Stimulated activated CD4-positive, alpha-beta T cell treated with anti-CD3 and anti-CD28 coated beads, Interleukin-4, amount 100 ng/mL, for 24 hours (primary cell): ENCODE data around the gene TGFB2.

Experiments
- DNase-seq: peaks from one replicate; pipeline ENCODE4 v3.0.0-alpha.2; 2020

The TGFB2 gene

DNA sequence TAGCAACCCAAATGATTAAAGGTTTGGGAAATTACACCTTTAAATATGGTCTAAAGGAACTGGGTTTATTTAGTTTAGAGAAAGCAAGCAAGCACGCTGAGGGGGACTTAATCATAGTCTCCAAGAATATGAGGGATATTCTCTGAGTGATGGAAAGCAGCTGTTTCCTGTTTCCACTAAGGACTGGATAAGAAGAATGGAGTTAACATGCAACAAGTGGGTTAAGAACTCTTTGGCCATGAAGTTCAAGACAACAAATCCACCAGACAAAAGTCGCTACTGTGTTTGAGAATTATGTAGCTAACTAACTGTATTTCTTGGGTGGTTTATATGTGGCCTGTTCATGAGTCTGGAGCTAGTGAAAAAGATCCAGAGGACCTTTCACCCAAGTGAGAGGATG, 85.7 kb downstream of the TGFB2 start:
- no peak for DNase-seq

DNA sequence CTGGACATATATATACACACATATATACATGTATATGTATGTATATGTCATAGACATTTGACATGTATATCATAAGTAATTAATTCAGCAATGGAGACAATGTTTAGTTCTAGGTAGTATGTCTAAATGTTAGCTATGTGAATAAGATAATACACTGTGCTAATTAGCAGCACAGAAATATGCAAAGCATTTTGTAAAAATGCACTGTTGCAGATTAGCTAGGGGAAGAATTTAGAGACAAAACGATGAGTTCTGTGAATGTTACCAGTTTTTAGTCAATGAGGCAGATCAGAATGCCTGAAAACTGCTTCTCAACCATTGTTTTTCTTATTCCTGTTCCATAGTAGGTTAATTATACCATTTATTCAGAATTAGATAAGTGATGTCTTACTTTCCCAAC, 86.3 kb downstream of the TGFB2 start:
- no peak for DNase-seq

GRCh38 chr1:218433744-218434143, 88.6 kb downstream of the TGFB2 start:
- no peak for DNase-seq

DNA sequence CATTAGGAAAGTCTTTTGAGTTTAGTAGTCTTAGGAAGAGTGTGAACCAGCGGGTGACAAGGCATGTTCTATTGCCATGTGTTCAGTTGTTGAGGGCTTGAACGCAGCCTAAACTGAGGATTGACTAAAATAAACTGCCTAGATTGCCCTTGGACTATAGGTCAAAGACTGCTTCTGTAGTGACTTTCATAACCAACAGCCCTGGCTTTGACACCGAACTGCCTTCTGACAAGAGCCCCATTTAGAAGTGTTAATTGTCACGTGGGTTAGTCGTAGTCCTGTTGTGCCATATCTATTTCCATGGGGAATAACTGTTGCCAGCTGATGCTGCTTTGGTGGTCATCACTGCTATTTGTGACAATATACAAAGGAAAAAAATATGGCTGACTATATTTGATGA, 90.4 kb downstream of the TGFB2 start:
- no peak for DNase-seq

- no peak for DNase-seq
These were observed 91.2 kb downstream of the TGFB2 start for GRCh38 chr1:218436346-218436745.

DNA sequence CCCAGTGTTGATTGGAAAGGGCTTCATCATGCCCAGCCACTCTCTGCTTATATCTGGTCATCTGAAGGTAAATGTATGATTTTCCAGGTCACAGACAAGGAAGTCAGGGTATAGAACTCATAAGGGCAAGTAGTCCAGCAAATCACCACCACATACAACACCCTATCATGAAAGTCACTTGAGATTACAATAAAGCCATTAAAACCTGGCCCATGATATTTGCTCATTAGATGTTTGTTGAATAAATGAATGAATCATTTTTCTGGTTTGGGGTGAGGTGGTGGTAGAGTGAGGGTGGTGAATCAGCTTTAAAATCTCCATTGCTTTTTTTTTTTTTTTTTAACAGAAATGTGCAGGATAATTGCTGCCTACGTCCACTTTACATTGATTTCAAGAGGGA, 91.9 kb downstream of the TGFB2 start:
- DNase-seq: no peak

GRCh38 chr1:218439541-218440295, 94.6 kb downstream of the TGFB2 start:
- DNase-seq: no peak

DNA sequence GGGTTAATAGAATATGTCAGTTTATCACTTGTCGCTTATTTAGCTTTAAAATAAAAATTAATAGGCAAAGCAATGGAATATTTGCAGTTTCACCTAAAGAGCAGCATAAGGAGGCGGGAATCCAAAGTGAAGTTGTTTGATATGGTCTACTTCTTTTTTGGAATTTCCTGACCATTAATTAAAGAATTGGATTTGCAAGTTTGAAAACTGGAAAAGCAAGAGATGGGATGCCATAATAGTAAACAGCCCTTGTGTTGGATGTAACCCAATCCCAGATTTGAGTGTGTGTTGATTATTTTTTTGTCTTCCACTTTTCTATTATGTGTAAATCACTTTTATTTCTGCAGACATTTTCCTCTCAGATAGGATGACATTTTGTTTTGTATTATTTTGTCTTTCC, 98.1 kb downstream of the TGFB2 start:
- no peak for DNase-seq

DNA sequence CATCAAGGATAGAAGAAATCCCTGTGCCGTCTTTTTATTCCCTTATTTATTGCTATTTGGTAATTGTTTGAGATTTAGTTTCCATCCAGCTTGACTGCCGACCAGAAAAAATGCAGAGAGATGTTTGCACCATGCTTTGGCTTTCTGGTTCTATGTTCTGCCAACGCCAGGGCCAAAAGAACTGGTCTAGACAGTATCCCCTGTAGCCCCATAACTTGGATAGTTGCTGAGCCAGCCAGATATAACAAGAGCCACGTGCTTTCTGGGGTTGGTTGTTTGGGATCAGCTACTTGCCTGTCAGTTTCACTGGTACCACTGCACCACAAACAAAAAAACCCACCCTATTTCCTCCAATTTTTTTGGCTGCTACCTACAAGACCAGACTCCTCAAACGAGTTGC, 99.0 kb downstream of the TGFB2 start:
- no peak for DNase-seq

DNA sequence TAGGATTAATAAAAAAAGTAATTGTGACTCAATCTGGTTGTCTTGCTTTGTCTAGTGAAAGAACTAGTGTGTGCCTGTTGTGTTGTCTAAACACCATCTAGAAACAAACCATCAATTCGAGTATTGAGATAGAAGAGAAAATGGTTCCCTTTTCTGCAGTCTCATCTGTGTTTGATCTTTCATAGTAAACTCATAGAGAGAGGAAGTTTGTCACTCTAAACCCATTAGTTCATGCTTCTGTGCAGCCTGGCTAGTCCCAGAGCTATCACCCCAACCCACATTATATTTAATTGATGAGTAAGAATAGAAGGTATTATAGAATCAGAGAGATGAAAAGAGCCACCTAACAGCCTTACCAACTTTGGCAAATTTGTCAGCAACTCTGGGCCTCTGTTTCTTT, 99.5 kb downstream of the TGFB2 start:
- DNase-seq: no peak

- no peak for DNase-seq
These were observed 102.0 kb downstream of the TGFB2 start for GRCh38 chr1:218447010-218447689.

GRCh38 chr1:218451415-218451814, 106.3 kb downstream of the TGFB2 start:
- DNase-seq: no peak

DNA sequence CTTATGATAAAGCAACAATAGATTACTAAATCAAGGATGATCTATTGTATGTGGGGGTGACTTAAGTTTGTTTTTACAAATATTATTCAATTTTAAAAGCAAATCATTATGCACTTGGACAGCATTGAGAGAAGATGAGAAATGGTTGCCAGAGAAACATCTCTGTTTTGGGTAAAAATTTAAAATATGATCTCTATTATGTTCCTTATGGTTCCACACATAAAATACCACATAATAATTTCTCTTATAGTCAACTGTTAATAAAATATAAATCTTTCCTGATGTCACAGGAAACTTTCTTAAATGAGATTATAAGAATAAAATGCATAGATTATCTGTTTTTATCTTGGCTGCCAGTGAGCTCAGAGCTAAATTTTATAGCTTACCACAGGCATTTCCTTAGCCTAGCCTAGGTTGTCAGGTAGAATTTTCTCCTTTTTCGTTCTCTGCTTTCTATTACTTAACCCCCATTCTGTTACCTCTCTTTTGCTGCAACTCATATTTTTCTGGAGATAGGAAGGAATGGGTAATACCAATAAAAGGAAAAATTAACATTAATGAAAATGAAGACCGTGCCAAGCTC, 109.7 kb downstream of the TGFB2 start:
- no peak for DNase-seq

GRCh38 chr1:218456444-218456843, 111.3 kb downstream of the TGFB2 start:
- DNase-seq: no peak

GRCh38 chr1:218459450-218459849, 114.3 kb downstream of the TGFB2 start:
- DNase-seq: no peak

- no peak for DNase-seq
These were observed 115.0 kb downstream of the TGFB2 start for GRCh38 chr1:218459878-218460711.

DNA sequence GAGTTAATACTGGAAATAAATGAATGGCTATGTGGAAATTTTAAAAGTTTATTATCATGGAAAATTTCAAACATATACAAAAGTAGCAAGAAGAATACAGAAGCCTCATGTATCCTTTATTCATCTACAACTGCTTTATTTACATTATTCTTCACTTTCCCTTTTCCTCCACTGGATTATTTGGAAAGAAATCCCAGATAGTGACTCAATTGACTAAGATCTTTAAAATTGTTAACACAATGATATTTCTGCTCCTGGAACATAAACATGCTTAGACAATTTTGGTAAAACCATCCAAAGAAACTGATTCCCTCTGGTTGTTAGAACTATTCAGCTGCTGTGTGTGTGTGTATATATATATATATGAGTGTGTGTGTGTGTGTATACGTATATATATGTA, 116.2 kb downstream of the TGFB2 start:
- no peak for DNase-seq

- DNase-seq: no peak
These were observed 117.0 kb downstream of the TGFB2 start for GRCh38 chr1:218462116-218462515.

GRCh38 chr1:218462587-218462986, 117.5 kb downstream of the TGFB2 start:
- DNase-seq: no peak

DNA sequence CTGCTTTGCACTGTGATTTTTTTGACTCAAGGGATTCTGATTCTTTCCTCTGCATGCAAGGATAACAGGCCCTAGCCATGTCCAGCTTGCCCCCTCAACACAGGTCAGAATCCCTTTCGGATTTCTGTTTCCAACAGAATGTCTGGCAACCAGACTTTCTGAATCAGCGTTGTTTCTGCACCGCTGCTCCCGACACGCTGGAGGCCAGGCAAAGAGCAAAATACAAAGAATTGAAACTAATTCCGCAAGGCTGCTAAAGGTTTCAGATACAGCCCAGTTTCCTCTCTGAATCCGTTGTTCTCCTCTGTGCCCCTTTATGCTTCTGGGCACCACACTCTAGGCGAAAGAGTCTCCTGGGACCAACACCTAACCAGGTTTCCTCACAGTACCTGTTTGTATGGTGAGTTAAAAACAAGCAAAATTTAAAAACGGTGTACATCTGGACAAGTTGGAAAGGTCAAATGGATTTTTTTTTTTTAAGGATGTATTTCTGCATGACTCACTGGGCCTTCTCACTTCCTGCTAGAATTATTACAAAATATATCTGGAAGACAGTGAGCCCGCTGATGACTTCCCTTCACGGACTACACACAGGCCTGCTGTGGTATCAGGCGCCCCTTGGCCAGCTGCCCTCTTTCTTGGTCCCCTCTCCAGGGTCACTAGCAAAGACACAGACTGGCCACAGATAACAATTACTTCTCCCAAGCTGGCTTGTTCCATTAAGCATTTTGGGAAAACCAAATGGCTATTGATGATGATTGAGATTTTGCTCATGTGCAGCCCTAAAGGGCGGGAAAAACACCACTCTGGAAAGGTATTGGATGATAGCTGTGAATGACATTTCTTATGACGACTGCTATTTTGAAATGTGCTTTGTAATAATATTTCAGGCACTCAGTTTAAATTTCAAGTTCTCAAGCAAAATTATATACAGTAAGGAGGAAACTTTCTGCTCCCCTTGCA, 118.3 kb downstream of the TGFB2 start:
- no peak for DNase-seq

DNA sequence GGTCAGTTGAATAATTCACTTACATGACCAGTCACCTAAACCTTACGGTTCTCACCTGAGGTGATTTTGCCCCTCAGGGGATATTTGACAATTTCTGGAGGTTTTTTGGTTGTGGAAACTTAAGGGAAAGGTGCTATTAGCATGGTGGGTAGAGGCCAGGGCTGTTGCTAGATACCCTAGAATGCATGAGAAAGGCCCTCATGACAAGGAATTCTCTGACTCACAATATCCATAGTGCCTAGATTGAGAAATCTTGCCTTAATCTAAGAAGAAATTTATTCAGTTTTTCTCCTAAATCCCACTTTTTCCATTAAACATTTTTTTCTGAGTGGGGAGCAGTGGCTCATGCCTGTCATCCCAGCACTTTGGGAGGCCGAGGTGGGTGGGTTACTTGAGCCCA, 119.7 kb downstream of the TGFB2 start:
- DNase-seq: no peak

DNA sequence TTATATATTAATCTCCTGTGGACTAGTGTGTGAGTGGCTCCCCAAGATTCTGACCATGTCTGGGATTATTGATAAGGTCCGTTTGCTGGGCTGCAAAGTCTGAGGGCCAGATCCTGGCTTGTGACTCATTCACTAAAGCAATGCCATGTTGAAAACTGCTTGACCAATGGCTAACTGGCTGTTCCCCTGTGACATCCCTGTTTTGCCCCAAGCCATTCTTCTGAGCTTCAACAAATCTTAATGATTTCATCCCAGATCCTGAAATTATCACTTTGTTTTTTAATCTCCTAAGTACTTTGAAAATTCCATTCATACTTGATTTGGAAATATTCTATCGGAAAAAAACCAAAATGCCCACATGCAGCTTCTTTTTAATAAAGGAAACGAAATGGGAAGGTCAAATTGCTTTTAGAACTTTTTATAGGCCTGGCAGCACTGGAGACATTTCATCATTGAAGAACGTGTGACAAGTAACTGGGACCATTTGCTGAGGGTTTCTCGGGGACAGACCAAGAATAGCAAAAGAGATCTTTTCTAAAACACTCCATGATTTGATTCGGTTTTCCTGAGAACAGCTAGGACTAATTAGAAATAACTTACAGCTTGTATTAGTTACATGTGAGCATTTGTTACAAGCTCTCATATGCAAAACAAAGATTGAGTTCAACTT, 121.3 kb downstream of the TGFB2 start:
- no peak for DNase-seq
